GM10266 (cell line): ENCODE results near the gene CHST15.
A peak's percentile ranks its signal among the peaks of the same experiment; 100 is the strongest.

Experiments
- DNase-seq: peaks from one replicate; pipeline ENCODE4 v3.0.0; 2012; ENCODE audit errors: extremely low spot score
- TF ChIP-seq, protein P1 (sequence below): IDR thresholded peaks from 2 replicates; pipeline ENCODE4 v1.5.1; 2012; ENCODE audit warnings: mild to moderate bottlenecking, low read depth; ENCODE audit not compliant: control insufficient read depth, insufficient read depth; ENCODE audit errors: missing control alignments

CHST15 gene

GRCh38 chr10:124043310-124044142 is 49.9 kb downstream of the CHST15 start:
- TF ChIP-seq, protein P1, sequence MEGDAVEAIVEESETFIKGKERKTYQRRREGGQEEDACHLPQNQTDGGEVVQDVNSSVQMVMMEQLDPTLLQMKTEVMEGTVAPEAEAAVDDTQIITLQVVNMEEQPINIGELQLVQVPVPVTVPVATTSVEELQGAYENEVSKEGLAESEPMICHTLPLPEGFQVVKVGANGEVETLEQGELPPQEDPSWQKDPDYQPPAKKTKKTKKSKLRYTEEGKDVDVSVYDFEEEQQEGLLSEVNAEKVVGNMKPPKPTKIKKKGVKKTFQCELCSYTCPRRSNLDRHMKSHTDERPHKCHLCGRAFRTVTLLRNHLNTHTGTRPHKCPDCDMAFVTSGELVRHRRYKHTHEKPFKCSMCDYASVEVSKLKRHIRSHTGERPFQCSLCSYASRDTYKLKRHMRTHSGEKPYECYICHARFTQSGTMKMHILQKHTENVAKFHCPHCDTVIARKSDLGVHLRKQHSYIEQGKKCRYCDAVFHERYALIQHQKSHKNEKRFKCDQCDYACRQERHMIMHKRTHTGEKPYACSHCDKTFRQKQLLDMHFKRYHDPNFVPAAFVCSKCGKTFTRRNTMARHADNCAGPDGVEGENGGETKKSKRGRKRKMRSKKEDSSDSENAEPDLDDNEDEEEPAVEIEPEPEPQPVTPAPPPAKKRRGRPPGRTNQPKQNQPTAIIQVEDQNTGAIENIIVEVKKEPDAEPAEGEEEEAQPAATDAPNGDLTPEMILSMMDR, result no peak
- peak; percentile 58 for DNase-seq

- TF ChIP-seq, protein P1, result no peak
These were observed 50.6 kb downstream of the CHST15 start for GRCh38 chr10:124042656-124043309.

GRCh38 chr10:124041675-124042445 is 51.5 kb downstream of the CHST15 start:
- TF ChIP-seq, protein P1, result no peak
- no peak for DNase-seq

More at GRCh38 chr10:124042656-124043309, 50.6 kb downstream of the CHST15 start:
- DNase-seq, result no peak

GRCh38 chr10:124040451-124041188 is 52.8 kb downstream of the CHST15 start:
- TF ChIP-seq, protein P1, result no peak
- no peak for DNase-seq

GRCh38 chr10:124039483-124040013 is 53.9 kb downstream of the CHST15 start:
- TF ChIP-seq, protein P1, result no peak
- DNase-seq, result no peak

DNA sequence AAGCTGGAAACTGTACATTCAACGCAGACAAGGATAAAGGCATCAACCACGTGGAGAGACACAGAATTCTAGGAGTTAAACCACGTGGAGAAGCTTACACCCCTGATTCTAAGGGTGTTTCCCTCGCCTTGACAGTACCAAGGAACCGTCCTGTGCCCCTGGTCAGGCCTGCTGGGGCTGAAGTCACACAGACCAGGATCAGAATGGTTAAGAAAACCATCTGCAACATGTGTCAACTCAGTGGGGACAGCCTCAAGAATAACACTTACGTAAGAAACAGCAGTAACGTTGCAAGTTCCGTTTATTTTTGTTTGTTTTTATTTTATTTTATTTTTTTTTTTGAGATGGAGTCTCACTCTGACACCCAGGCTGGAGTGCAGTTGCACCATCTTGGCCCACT is 55.6 kb downstream of the CHST15 start:
- no peak for DNase-seq
- TF ChIP-seq, protein P1, result no peak
